Measurements from ENCODE around the gene DACT3.
"Not testable (repeated sequence)": the region's sequence is repeated elsewhere in the genome, so short reads cannot be mapped to it uniquely, and the experiment has no call there.

Gene DACT3

DNA sequence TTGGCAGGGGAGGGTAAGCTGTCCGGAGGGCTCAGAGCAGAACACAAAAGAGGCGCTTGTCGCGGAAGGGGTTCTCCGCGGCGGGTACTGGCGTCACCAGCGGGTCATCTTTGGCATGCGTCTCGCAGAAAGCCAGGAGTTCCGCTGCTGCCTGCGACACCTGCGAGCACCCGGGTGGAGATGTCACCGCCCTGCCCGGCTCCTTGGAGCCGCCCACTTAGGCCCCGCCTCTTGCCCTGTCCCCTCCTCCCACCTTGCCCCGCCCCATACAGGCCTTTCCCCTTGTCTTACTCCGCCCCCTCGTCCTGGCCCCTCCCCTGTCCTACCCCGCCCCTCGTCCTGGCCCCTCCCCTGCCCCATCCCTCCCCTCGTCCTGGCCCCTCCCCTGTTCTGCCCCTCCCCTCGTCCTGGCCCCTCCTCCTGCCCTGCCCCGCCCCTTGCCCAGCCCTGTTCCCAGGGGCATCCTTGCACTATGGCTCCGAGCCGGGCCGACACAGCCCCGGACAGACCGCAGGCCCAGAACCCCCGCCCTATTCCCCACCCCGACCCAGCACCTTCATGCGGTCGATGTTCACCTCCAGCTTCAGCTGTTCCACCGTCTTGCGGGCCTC is 26.8 kb downstream of the DACT3 start:
- peak; percentile 92 for DNase-seq (ENCODE audit: low spot score)

DNA sequence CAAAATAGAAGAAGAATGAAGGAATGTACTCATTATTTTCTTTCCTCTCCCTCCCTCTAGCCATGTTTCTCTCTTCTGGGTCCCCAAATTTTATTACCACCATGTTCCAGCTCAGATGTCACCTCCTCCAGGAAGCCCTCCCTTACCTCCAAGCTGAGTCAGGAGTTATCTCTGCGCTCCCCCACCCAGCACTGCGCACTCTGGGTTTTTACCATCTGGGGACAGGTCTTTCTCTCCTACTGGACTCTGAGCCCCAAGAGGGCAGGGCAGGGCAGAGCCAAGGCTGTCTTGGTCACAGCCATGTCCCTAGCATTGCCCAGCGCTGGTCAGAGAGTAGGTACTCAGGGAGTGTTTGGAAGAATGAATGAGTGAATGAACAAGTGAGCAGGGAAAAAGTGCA is 27.9 kb downstream of the DACT3 start:
- no peak for DNase-seq (ENCODE audit: low spot score)

DNA sequence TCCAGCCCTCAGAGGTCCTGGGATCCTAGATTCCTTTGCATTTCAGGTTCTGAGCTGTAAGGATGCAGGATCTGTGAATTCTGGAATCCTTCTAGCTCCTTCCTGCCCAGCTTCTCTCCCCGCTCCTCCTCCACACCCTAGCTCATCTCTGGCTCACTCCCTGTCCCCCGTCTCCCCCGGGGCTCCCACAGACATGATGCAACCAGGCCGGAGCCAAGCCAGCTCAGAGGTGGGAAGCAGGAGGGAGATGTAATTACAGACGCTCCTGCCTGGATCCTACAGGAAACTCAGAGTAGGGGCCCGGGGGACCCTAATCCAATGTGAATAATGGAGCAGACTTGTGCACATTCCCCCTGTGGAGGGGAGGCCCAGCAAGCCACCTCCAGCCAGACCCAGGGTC is 29.5 kb downstream of the DACT3 start:
- no peak for DNase-seq (ENCODE audit: low spot score)

DNA sequence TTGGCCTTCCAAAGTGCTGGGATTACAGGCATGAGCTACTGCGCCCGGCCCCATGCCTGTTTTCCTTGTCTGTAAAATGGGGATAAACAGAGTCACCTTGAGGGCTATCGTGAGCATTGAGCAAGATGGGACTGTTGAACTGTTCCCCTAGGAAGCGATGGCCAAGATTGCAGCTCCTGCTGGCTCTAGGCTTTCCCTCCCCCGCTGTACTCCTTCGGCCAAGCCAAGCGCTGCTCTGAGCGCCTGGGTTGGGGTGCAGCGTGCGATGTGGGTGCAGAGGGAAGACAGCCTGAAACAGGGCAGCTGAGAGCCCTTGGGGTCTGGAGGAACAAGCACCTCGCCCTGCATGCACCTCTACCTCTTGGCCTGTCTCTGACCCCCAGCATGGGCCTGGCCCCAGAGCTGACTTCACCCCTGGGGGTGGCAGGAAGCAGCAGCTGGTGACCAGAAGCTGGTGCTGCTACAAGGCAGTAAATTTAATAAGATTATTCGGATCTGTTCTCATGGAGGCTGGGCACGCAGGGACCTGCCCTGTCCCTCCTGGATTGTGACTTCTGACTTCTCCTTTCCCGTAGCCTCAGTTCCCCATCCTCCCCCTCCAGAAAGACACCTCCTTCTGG is 30.3 kb downstream of the DACT3 start:
- no peak for DNase-seq (ENCODE audit: low spot score)

DNA sequence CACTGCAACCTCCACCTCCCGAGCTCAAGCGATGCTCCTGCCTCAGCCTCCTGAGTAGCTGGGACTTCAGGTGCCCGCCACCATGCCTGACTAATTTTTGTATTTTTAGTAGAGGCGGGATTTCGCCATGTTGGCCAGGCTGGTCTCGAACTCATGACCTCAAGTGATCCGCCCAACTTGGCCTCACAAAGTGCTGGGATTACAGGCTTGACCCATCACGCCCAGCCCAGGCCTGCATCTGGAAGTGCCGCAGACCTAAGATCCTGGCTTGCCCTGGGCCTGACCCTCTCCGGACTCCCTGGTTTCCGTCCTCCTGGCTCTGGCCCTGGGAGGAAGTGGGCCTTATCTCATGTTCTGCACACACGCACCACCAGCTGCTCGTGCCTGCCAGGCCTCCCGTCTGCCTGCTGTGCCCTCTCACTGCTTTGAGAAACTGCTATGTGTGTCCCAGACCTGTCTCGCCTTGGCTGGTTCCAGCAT is 31.4 kb downstream of the DACT3 start:
- DNase-seq (ENCODE audit: low spot score), result no peak

DNA sequence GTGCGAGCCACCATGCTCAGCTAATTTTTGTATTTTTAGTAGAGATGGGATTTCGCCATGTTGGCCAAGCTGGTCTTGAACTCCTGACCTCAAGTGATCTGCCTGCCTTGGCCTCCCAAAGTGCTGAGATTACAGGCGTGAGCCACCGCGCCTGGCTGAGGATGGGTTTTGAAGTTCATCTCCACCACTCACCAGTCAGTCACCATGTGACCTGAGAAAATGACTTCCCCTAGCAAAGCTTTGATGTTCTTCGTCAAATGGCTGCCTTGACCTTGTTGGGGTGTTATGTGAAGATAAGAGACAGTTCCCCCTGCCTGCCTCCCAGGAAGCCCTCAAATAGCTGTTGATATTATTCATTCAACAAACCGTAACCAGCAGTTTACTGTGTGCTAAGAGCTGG is 32.0 kb downstream of the DACT3 start:
- DNase-seq (ENCODE audit: low spot score), result not testable (repeated sequence)

DNA sequence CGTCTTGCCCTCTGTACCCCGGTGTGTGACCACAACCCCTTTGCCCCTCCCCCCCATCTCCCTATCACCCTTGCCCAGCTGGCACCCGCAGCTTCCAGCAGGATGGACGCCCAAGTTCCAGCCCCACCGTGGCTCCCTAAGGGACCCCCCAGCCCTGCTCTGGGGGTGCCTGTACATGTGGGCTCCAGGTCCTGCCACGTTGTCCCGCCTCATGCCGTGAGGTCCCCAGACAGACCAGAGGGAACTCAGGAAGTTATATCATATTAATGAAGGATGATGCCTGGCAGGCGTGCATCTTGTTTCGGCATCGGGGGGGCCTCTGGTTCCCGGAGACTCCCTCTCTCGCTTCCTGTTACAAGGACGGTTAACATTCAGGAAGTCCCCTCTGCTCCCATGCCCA is 34.5 kb downstream of the DACT3 start:
- no peak for DNase-seq (ENCODE audit: low spot score)

DNA sequence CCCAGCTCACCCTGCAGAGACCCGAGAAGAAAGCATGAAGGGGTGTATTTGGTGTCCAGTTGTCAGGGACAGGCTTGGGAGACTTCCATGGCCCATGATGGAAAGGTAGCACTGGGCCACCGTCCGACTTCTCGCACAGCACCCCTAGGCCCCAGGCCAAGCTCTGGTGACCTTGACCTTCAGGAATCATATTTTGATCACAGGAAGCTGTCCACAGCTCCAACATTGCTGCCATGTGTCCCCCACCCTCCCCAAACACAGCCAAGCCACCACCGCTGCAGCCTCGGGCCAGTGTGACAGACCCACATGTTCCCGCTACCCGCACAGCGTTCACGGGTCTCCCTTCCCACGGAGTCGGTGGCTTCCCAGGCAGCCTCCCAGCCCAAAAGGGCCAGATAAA is 35.3 kb downstream of the DACT3 start:
- no peak for DNase-seq (ENCODE audit: low spot score)

DNA sequence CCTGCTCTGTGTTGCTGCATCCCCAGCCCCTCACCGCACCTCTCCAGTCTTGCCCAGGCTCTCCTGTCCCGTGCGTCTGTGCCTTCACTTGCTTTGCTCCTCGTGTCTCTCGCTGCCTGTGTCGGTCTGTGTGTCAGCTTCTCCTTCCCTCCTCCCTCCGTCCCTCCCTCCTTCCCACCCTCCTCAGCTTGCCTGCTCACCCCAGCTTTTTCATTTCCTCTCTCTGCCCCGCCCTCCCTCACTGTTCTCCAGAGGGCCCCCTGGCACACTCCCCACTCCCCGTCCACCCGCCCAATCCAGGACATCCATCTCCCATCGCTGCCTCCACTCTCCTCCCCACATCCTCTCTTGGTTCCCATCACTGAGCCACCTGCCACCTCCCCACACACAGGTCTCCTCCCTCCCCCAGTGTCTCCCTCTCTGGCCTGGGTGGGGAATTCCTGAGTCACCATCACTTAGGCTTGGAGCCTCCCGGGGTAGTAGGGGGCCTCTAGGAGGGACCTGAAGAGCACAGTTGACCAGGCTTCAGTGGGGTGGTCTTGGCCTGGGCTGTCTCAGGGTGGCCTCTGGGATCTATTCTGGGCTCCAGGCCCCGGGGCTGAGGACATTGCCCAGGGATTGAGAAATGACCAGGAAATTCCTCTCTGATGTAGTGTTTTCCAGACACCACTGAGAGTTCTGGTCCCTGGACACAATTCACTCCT is 35.9 kb downstream of the DACT3 start, which contains the start of gene PTGIR:
PTGIR (minus strand) TSS at position 132 of the 704 bp plus-strand sequence. CDS start 864 bp downstream, outside the sequence.
- no peak for DNase-seq (ENCODE audit: low spot score)

DNA sequence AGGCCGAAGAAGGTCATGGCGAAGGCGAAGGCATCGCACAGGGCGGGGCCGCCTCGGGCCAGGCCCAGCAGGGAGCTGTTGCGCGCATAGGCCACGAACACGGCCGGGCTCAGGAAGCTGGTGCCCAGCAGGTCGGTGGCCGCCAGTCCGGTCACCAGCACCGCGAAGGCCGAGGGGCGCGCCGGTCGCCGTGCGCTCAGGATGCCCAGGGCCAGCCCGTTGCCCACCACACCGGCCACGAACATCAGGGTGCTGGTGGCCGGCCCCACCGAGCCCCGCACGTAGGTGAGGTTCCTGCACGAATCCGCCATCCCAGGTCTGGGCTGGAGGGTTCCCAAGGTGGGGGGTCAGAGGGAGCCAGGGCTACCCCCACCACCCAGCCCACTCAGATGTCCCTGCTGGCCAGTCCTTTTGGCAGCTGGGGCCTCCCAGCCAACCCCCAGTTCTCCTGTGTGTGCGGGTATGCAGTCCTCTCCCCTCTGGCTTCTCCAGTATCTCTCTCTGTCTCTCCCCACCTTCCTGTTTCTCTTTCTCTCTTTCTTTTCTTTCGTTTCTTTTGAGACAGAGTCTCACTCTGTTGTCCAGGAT is 37.0 kb downstream of the DACT3 start:
- DNase-seq (ENCODE audit: low spot score), result no peak

DNA sequence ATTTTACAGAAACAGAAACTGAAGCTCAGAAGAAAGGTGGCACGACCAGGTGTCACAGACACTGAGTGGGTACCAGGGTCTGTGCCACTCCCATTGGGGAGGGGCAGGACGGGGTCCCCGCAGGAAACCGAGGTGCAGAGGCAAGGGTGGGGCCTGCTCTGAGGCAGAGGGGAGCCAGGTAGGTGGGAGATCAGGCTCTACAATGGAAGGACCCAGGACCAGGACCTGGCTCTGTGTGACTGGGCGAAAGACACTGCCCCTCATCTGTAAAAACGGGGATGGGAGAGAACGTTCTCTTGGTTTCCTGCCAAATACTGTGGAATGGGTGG is 38.9 kb downstream of the DACT3 start:
- no peak for DNase-seq (ENCODE audit: low spot score)

DNA sequence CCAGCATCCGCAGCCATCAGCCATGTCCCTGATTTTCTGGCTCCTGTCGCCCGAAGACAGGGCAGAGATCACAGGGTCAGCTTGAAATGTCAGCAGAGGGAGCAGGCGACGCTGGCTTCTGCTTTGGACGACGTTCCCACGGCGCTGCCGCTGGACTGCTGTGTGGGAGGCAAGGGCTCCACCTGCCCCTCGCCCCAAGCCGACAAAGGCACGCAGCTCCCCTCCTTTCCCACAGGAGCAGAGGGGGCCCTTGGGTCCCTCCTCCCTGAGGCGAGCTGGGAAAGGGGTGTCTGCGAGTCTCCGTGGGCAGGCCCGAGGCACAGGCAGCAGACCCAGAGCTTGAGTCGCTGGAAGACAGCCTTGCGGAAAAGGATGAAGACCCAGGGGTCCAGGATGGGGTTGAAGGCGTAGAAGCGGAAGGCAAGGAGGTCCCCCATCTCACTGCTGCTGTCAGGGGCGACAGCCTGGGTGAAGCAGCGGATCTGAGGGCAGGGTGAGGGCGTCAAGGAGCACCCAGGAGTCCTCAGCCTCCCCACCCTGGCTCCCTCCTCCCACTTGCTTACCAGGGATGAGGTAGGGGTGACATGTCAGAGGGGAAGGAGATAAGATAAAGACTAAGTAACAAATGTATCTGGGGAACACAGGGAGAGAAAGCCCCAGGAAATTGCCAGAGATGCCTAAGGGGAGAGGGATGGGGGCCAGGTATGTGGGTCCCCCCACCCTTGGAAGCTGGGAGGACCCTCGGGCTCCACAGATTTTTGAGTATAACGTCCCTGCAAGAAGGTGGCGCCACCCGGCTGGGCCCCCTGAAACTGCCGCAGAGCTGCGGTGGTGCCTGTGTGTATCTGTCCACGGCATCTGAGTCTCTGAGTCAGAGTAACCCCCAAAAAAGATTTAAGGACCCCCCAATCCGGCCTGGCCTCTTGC is 39.5 kb downstream of the DACT3 start:
- no peak for DNase-seq (ENCODE audit: low spot score)

DNA sequence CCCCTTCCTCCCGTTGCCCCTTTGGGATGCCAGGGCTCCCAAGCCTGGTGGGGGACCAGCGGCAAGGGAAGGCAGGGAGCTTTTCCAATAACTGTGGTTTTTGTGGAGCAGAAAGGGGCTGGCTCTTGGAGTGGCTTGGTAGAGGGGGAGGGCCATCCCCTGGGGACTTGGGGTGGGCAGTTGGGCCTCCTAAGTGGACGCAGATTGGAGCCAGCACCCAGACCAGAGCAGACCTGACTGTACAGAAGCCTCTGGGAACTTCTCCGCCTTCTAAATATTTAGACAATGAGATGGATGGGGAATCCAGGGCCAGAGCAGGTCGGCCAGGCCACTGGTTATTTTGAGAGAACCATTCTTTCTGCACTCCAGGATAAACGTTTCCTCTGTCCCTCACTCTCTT is 40.3 kb downstream of the DACT3 start:
- DNase-seq (ENCODE audit: low spot score), result no peak

DNA sequence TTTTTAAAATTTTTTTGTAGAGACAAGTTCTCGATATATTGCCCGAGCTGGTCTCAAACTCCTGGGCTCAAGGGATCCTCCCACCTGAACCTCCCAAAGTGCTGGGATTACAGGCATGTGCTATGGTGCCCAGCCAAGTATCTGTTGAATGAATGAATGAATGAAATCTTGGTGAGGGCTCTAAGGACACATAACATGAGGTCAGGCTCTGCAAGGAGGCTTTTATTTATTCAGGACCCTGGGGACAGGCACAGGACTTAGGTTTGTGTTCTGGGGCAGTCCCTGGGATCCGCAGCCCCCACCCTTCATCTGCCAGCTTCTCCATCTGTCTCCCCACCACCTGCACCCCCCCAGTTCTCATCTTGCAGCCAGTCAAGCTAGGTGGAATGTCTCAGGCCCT is 40.7 kb downstream of the DACT3 start:
- DNase-seq (ENCODE audit: low spot score), result no peak

DNA sequence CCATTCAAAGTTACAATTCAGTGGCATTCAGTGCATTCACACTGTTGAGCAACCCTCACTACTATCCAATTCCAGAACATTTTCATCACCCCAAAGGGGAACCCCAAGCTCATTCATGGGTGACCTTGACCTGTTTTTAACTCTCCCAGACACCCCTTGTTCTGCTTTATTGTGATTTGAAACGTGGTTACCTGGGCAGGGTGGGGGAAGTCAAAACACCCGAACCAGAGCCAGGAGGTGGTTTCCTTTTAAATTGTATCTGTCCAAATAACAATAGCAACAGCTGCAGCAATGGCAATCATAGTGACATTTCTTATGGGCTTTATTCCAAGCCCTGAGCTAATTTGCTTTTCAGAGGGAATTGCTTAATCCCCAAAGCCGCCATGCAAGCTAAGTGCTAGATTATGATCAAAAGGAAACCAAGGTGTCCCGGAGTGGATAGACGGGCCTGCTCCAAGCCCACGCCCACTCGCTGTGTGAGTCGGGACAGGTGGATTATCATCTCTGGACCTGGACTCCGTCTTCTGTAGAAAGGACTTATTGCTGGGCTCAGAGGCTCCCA is 42.2 kb downstream of the DACT3 start:
- DNase-seq (ENCODE audit: low spot score), result no peak

DNA sequence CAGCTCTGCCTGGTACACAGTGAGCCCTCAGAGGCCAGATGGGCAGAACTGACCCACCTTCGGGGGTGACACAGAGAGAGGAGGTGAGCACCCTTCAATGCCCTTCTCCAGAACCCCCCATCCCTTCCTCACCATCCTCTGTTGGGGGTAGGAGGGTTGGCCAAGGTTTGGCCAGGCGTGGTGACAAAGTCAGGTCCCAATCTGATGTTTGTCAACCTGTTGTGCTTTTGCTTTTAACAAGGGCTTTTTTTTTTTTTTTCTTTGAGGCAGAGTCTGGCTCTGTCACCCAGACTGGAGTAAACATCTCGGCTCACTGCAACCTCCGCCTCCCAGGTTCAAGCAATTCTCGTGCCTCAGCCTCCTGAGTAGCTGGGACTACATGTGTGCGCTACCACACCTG is 43.4 kb downstream of the DACT3 start:
- no peak for DNase-seq (ENCODE audit: low spot score)

DNA sequence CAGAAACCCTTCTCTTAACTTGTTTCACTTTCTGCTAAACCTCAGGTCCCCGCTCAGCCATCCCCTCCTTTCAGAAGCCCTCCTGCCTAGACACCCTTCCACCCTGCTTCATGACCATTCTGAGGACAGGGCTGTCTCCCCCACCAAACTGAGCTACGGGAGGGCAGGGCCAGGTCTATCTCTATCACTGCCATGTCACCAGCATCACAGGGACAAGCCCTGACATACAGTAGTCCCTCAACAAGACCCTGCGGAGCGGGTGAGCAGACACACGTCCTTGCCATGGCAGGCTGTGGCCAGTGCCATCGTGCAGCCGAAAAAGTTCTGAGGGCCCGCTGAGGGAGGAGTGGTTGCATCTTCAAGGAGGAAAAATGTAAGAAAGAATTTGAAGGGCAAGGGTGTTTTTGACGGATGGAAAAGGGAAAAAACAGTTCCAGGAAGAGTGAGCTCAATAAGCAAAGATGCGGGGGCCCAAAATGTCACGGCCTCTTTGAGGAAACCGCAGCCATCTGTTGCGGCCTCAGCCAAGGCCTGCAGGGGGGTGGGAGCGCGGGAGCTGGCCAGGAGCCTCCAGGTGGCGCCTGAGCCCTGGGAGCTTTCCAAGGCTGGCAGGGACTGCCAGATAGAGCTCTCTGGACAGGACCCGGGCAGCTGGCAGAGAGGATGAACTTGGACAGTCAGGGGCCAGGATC is 44.2 kb downstream of the DACT3 start:
- DNase-seq (ENCODE audit: low spot score), result peak; percentile 20

DNA sequence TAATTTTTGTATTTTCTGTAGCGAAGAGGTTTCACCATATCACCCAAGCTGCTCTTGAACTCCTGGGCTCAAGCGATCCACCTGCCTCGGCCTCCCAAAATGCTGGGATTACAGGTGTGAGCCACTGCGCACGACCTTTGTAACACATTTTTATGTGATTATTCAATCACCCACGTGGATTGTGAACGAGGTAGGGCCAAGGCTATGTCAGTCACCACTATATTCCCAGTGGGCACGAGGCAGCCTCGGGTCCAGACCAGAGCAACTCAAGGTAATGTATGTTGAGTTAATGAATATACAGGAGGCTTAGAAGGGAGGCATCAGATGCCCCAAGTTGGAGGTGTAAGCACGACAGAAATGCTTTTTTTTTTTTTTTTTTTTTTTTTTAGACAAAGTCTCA is 45.0 kb downstream of the DACT3 start:
- no peak for DNase-seq (ENCODE audit: low spot score)

DNA sequence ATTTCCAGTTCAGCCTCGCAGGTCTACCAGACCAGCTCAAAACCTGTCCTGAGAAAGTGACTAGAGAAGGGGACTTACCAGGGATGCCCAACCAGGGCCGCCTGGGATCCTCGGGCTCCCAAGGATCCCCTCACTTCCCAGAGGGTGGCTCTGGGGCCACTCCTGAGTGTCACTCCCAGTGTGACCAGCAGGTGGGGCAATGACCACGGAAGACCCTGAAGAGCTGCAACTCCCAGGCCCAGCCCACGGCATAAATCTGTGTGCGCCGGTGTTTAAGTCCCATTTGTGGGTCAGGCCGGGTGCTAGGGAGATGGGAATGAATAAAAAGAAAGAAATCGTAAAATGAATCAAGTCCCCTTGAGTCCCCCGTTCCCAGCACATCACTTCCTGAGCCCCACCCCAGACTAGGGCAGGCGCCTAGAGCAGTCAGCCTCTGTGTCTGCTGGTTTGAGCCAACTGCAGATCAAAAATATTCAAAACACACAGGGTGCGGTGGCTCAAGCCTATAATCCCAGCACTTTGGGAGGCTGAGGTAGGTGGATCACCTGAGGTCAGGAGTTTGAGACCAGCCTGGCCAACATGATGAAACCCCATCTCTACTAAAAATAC is 46.8 kb downstream of the DACT3 start:
- peak; percentile 76 for DNase-seq (ENCODE audit: low spot score)

DNA sequence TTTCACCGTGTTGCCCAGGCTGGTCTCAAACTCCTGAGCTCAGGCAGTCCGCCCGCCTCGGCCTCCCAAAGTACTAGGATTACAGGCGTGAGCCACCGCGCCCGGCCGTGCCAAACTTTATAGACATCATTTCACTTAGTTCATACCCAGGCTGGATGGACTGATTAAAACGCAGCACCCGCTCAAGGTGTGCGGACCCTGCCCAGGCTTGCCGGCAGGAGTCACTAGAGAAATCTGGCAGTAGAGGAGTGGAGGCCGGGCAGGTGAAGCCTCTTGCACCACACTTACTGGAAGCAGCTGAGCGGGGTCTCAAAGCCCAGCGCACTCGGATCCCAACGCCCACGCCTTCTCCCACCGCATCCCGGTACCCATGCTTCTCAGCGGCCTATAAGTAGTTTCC is 47.5 kb downstream of the DACT3 start:
- DNase-seq (ENCODE audit: low spot score), result no peak

DNA sequence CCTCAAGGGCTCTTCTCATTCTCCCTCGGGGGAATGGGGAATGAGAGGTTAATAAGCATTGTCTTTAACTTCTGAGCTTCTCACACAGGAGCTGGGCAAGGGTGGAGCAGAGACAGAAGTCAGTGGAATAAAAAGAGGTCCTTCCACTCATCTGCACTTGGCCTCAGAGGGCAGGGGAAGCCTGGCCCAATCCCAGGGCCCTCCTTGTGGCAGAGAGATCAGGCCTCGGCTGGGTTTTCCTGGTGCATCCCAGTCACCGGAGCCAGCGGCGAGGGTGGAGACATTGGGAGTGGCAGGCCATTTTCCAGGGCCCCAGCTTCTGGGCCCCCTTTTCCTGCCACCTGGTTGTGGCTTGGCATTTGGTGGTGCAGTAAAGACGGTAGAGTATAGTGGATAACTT is 49.2 kb downstream of the DACT3 start:
- DNase-seq (ENCODE audit: low spot score), result no peak
